ENCODE results near the gene EEF1AKMT4. TPM values are rescaled to one million over a fixed set of nuclear protein-coding genes. Genes with fewer than 3 reads are reported as not detected.
A peak's percentile ranks its signal among the peaks of the same experiment; 100 is the strongest.
"Not testable (repeated sequence)": the region's sequence is repeated elsewhere in the genome, so short reads cannot be mapped to it uniquely, and the experiment has no call there.

EEF1AKMT4 gene
- total and polyA plus RNA-seq, 2 experiments from 2014 or later, result 4.3 to 10.6 TPM

GRCh38 chr3:184261270-184261853 lies 11.9 kb downstream of the EEF1AKMT4 start, which contains the start of gene CAMK2N2:
Gene CAMK2N2 (minus strand): TSS chr3:184261553. CDS start chr3:184261285, 268 bp downstream.
- TF ChIP-seq, protein P1, sequence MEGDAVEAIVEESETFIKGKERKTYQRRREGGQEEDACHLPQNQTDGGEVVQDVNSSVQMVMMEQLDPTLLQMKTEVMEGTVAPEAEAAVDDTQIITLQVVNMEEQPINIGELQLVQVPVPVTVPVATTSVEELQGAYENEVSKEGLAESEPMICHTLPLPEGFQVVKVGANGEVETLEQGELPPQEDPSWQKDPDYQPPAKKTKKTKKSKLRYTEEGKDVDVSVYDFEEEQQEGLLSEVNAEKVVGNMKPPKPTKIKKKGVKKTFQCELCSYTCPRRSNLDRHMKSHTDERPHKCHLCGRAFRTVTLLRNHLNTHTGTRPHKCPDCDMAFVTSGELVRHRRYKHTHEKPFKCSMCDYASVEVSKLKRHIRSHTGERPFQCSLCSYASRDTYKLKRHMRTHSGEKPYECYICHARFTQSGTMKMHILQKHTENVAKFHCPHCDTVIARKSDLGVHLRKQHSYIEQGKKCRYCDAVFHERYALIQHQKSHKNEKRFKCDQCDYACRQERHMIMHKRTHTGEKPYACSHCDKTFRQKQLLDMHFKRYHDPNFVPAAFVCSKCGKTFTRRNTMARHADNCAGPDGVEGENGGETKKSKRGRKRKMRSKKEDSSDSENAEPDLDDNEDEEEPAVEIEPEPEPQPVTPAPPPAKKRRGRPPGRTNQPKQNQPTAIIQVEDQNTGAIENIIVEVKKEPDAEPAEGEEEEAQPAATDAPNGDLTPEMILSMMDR (IDR thresholded peaks at IDR 0.05; ENCODE audit: low read depth, low read length), result no peak
- H3K4me3 ChIP-seq, result peak within 1 kb of the TSS; percentile 38
- no peak within 1 kb of the TSS for H3K27ac ChIP-seq
- DNase-seq (ENCODE audit: low read depth in 1 of 2, low spot score in 1 of 2), result peak; percentile 62 to 80
- peaks cover 4% of the 10 kb centered on the region for H3K4me1 ChIP-seq (ENCODE audit: low read depth)
- H3K9me3 ChIP-seq (ENCODE audit: low read depth), result no peaks in the 10 kb centered on the region
- H3K27me3 ChIP-seq, result peaks cover 86% of the 10 kb centered on the region
- H3K36me3 ChIP-seq, result no peaks in the 10 kb centered on the region

GRCh38 chr3:184261854-184262763 lies 12.6 kb downstream of the EEF1AKMT4 start:
- no peaks in the 10 kb centered on the region for H3K9me3 ChIP-seq (ENCODE audit: low read depth)
- TF ChIP-seq, protein P1 (IDR thresholded peaks at IDR 0.05; ENCODE audit: low read depth, low read length), result no peak
- DNase-seq (ENCODE audit: low read depth in 1 of 2, low spot score in 1 of 2), result peak in 1 of 2 donors; percentile 46
- H3K27me3 ChIP-seq, result peaks cover 88% of the 10 kb centered on the region
- H3K36me3 ChIP-seq, result no peaks in the 10 kb centered on the region
- H3K27ac ChIP-seq, result no peak overlapping the region
- peaks cover 4% of the 10 kb centered on the region for H3K4me1 ChIP-seq (ENCODE audit: low read depth)
- H3K4me3 ChIP-seq, result peak overlapping the region; percentile 38

DNA sequence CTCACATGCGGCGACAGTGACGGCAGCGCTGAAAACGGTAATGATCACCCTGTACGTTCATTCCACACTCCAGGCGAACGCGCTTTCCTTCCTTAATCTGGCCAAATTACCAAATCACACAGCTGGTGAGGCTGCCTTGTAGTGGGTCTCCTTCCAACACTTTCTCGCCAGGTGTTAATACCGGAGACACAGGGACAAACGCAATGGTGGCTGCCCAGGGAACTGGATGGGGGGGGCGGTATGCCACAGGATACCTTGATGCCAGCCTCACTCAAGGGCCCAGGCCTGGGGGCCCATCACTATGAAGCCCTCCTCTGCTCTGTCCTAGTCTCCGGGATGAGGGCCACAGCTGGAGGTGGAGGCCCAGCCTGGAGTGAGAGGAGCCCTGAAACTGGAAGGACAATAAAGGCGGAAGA lies 13.3 kb downstream of the EEF1AKMT4 start:
- Histone ChIP-seq H3K27ac (no peak overlapping the region), H3K36me3 (no peaks in the 10 kb centered on the region), H3K4me3 (no peak overlapping the region), H3K27me3 (peaks cover 84% of the 10 kb centered on the region), H3K4me1 (ENCODE audit: low read depth) (peaks cover 4% of the 10 kb centered on the region), H3K9me3 (ENCODE audit: low read depth) (no peaks in the 10 kb centered on the region)
- TF ChIP-seq, protein P1 (IDR thresholded peaks at IDR 0.05; ENCODE audit: low read depth, low read length), result no peak
- DNase-seq (ENCODE audit: low read depth in 1 of 2, low spot score in 1 of 2), result no peak

DNA sequence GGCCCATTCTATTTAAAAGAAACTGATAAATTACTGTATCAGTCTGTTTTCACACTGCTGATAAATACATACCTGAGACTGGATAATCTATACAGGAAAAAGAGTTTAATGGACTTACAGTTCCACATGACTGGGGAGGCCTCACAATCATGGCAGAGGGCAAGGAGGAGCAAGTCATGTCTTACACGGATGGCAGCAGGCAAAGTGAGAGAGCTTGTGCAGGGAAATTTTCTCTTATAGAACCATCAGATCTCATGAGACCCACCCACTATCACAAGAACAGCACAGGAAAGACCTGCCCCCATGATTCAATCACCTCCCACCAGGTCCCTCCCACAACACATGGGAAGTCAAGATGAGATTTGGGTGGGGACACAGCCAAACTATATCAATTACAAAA lies 17.8 kb downstream of the EEF1AKMT4 start:
- not testable (repeated sequence) for H3K4me3 ChIP-seq; H3K36me3 ChIP-seq; H3K4me1 ChIP-seq (ENCODE audit: low read depth); H3K9me3 ChIP-seq (ENCODE audit: low read depth); H3K27ac ChIP-seq; DNase-seq (ENCODE audit: low read depth in 1 of 2, low spot score in 1 of 2)
- H3K27me3 ChIP-seq, result peaks cover 54% of the 10 kb centered on the region

GRCh38 chr3:184272269-184272668 lies 22.8 kb downstream of the EEF1AKMT4 start:
- H3K4me1 ChIP-seq (ENCODE audit: low read depth), result peaks cover 9% of the 10 kb centered on the region
- peaks cover 56% of the 10 kb centered on the region for H3K27me3 ChIP-seq
- H3K27ac ChIP-seq, result no peak overlapping the region
- DNase-seq (ENCODE audit: low read depth in 1 of 2, low spot score in 1 of 2), result no peak
- H3K4me3 ChIP-seq, result no peak overlapping the region
- no peaks in the 10 kb centered on the region for H3K36me3 ChIP-seq
- no peaks in the 10 kb centered on the region for H3K9me3 ChIP-seq (ENCODE audit: low read depth)
- TF ChIP-seq, protein P1 (IDR thresholded peaks at IDR 0.05; ENCODE audit: low read depth, low read length), result no peak

DNA sequence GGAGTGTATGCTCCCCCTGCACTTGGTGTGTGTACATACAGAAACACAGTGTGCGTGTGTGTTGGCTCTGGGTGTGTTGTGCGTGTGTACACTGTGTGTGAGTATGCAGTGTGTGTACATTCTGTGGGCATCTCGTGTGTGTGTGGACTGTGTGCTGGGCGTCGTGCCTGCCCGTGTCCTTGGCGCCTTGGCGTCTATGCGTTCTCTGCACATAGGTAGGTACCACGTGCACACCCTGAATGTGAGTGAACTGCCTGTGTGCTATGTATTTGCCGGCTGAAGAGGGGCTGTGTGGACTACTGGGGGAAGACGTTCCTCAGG lies 25.9 kb downstream of the EEF1AKMT4 start:
- TF ChIP-seq, protein P1 (IDR thresholded peaks at IDR 0.05; ENCODE audit: low read depth, low read length), result no peak
- DNase-seq (ENCODE audit: low read depth in 1 of 2, low spot score in 1 of 2), result no peak
- no peaks in the 10 kb centered on the region for H3K9me3 ChIP-seq (ENCODE audit: low read depth)
- H3K4me1 ChIP-seq (ENCODE audit: low read depth), result peaks cover 9% of the 10 kb centered on the region
- peaks cover 70% of the 10 kb centered on the region for H3K27me3 ChIP-seq
- H3K27ac ChIP-seq, result no peak overlapping the region
- H3K4me3 ChIP-seq, result no peak overlapping the region
- no peaks in the 10 kb centered on the region for H3K36me3 ChIP-seq

Measured in cardiac muscle cell (in vitro differentiated cells and primary cell).